Liver (tissue), 2 donors: ENCODE data around the gene CES4A.

ENCODE experiments used
- YY1 ChIP-seq: IDR thresholded peaks from 2 replicates; pipeline ENCODE4 v1.6.1; 2016; ENCODE audit warnings: antibody characterized with exemption, mild to moderate bottlenecking
- TF ChIP-seq, protein P1 (sequence below): fragments of 150-350 bp; IDR thresholded peaks from 2 replicates; pipeline ENCODE4 v1.5.1; 2017; ENCODE audit warnings: improper control_type of control experiment, low read depth, low read length; ENCODE audit not compliant: missing input control
- TF ChIP-seq, protein P2 (sequence below): IDR thresholded peaks from 2 replicates; pipeline ENCODE4 v1.6.1; 2016; ENCODE audit warnings: antibody characterized with exemption, mild to moderate bottlenecking
- donor health status: healthy.

DNA sequence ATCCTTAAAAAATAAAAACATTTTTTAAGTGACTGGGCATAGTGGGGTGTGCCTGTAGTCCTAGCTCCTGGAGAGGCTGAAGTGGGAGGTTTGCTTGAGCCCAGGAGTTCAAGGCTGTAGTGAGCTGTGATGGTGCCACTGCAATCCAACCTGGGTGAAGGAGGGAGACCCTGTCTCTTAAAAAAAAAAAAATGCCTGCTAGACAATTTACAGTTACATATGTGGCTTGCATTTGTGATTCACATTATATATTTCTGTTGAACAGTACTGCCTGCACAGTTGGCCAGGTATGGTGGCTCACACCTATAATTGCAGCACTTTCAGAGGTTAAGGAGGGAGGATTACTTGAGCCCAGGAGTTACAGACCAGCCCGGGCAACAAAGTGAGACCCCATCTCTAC lies 64.0 kb downstream of the CES4A start:
- no peak for TF ChIP-seq YY1
- TF ChIP-seq, protein P1, sequence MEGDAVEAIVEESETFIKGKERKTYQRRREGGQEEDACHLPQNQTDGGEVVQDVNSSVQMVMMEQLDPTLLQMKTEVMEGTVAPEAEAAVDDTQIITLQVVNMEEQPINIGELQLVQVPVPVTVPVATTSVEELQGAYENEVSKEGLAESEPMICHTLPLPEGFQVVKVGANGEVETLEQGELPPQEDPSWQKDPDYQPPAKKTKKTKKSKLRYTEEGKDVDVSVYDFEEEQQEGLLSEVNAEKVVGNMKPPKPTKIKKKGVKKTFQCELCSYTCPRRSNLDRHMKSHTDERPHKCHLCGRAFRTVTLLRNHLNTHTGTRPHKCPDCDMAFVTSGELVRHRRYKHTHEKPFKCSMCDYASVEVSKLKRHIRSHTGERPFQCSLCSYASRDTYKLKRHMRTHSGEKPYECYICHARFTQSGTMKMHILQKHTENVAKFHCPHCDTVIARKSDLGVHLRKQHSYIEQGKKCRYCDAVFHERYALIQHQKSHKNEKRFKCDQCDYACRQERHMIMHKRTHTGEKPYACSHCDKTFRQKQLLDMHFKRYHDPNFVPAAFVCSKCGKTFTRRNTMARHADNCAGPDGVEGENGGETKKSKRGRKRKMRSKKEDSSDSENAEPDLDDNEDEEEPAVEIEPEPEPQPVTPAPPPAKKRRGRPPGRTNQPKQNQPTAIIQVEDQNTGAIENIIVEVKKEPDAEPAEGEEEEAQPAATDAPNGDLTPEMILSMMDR, result no peak
- TF ChIP-seq, protein P2, sequence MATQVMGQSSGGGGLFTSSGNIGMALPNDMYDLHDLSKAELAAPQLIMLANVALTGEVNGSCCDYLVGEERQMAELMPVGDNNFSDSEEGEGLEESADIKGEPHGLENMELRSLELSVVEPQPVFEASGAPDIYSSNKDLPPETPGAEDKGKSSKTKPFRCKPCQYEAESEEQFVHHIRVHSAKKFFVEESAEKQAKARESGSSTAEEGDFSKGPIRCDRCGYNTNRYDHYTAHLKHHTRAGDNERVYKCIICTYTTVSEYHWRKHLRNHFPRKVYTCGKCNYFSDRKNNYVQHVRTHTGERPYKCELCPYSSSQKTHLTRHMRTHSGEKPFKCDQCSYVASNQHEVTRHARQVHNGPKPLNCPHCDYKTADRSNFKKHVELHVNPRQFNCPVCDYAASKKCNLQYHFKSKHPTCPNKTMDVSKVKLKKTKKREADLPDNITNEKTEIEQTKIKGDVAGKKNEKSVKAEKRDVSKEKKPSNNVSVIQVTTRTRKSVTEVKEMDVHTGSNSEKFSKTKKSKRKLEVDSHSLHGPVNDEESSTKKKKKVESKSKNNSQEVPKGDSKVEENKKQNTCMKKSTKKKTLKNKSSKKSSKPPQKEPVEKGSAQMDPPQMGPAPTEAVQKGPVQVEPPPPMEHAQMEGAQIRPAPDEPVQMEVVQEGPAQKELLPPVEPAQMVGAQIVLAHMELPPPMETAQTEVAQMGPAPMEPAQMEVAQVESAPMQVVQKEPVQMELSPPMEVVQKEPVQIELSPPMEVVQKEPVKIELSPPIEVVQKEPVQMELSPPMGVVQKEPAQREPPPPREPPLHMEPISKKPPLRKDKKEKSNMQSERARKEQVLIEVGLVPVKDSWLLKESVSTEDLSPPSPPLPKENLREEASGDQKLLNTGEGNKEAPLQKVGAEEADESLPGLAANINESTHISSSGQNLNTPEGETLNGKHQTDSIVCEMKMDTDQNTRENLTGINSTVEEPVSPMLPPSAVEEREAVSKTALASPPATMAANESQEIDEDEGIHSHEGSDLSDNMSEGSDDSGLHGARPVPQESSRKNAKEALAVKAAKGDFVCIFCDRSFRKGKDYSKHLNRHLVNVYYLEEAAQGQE, result no peak
